ENCODE measurements around the gene SGPP2.

- TF ChIP-seq POLR2AphosphoS5 (IDR thresholded peaks at IDR 0.05; ENCODE audit: low read depth, low read length) (no peak), TAF1 (IDR thresholded peaks at IDR 0.05; ENCODE audit: borderline replicate concordance, insufficient read depth, low read length) (no peak), SIN3A (IDR thresholded peaks at IDR 0.05; ENCODE audit: borderline replicate concordance, insufficient read depth, low read length) (no peak), REST (IDR thresholded peaks at IDR 0.05; ENCODE audit: insufficient read depth in 1 of 2, low read depth in 2 of 2, low read length in 2 of 2) (no peak), FOXP2 (optimal IDR thresholded peaks at IDR 0.05; ENCODE audit: borderline replicate concordance, extremely low read depth, extremely low read length, insufficient read depth) (no peak)
Measured at GRCh38 chr2:222575618-222576017, 151.3 kb downstream of the SGPP2 start.

All from PFSK-1 (cell line).